Measurements from ENCODE around the gene SLC25A6. TPM values are rescaled to one million over a fixed set of nuclear protein-coding genes. Genes with fewer than 3 reads are reported as not detected.
"Not testable (repeated sequence)": the region's sequence is repeated elsewhere in the genome, so short reads cannot be mapped to it uniquely, and the experiment has no call there.

SLC25A6 gene
- polyA plus RNA-seq, 2 donors: 133 to 354 TPM

- H3K4me1 ChIP-seq (ENCODE audit: control insufficient read depth in 2 of 2, insufficient read depth in 2 of 2, low read length in 1 of 2): no peaks in the 10 kb centered on the region
- H3K4me3 ChIP-seq (ENCODE audit: low read depth in 1 of 2, low read length in 2 of 2): no peak overlapping the region
- H3K36me3 ChIP-seq (ENCODE audit: control insufficient read depth in 2 of 2, insufficient read depth in 2 of 2, low read length in 1 of 2): no peaks in the 10 kb centered on the region
- no peak overlapping the region for H3K27ac ChIP-seq (ENCODE audit: low read depth in 2 of 2, low read length in 1 of 2)
- no peaks in the 10 kb centered on the region for H3K27me3 ChIP-seq (ENCODE audit: control insufficient read depth in 1 of 2, insufficient read depth in 2 of 2, low read length in 2 of 2)
- H3K9me3 ChIP-seq (ENCODE audit: control insufficient read depth in 2 of 2, insufficient read depth in 1 of 2, low read depth in 1 of 2, low read length in 1 of 2): peaks cover 0 to 3% of the 10 kb centered on the region in 2 donors
- 78 to 86% methylated on average over 4 of the region's 4 CpGs for WGBS, 2 donors
Observed at GRCh38 chrX:1359477-1359873, 32.4 kb downstream of the SLC25A6 start.

GRCh38 chrX:1358793-1359476, 33.0 kb downstream of the SLC25A6 start:
- Histone ChIP-seq H3K4me3 (ENCODE audit: low read depth in 1 of 2, low read length in 2 of 2) (no peak overlapping the region), H3K27ac (ENCODE audit: low read depth in 2 of 2, low read length in 1 of 2) (no peak overlapping the region), H3K9me3 (ENCODE audit: control insufficient read depth in 2 of 2, insufficient read depth in 1 of 2, low read depth in 1 of 2, low read length in 1 of 2) (peaks cover 0 to 3% of the 10 kb centered on the region in 2 donors), H3K36me3 (ENCODE audit: control insufficient read depth in 2 of 2, insufficient read depth in 2 of 2, low read length in 1 of 2) (no peaks in the 10 kb centered on the region), H3K4me1 (ENCODE audit: control insufficient read depth in 2 of 2, insufficient read depth in 2 of 2, low read length in 1 of 2) (no peaks in the 10 kb centered on the region), H3K27me3 (ENCODE audit: control insufficient read depth in 1 of 2, insufficient read depth in 2 of 2, low read length in 2 of 2) (no peaks in the 10 kb centered on the region)
- 81 to 89% methylated on average over 6 of the region's 6 CpGs for WGBS, 2 donors

GRCh38 chrX:1357993-1358392, 33.9 kb downstream of the SLC25A6 start:
- Histone ChIP-seq H3K27ac (ENCODE audit: low read depth in 2 of 2, low read length in 1 of 2) (no peak overlapping the region), H3K9me3 (ENCODE audit: control insufficient read depth in 2 of 2, insufficient read depth in 1 of 2, low read depth in 1 of 2, low read length in 1 of 2) (peaks cover 0 to 3% of the 10 kb centered on the region in 2 donors), H3K4me1 (ENCODE audit: control insufficient read depth in 2 of 2, insufficient read depth in 2 of 2, low read length in 1 of 2) (no peaks in the 10 kb centered on the region), H3K36me3 (ENCODE audit: control insufficient read depth in 2 of 2, insufficient read depth in 2 of 2, low read length in 1 of 2) (no peaks in the 10 kb centered on the region), H3K4me3 (ENCODE audit: low read depth in 1 of 2, low read length in 2 of 2) (no peak overlapping the region), H3K27me3 (ENCODE audit: control insufficient read depth in 1 of 2, insufficient read depth in 2 of 2, low read length in 2 of 2) (no peaks in the 10 kb centered on the region)
- WGBS, 2 donors: 96 to 98% methylated on average over 10 of the region's 10 CpGs

- Histone ChIP-seq H3K4me1 (ENCODE audit: control insufficient read depth in 2 of 2, insufficient read depth in 2 of 2, low read length in 1 of 2) (no peaks in the 10 kb centered on the region), H3K27me3 (ENCODE audit: control insufficient read depth in 1 of 2, insufficient read depth in 2 of 2, low read length in 2 of 2) (no peaks in the 10 kb centered on the region), H3K9me3 (ENCODE audit: control insufficient read depth in 2 of 2, insufficient read depth in 1 of 2, low read depth in 1 of 2, low read length in 1 of 2) (peaks cover 0 to 3% of the 10 kb centered on the region in 2 donors), H3K36me3 (ENCODE audit: control insufficient read depth in 2 of 2, insufficient read depth in 2 of 2, low read length in 1 of 2) (no peaks in the 10 kb centered on the region), H3K4me3 (ENCODE audit: low read depth in 1 of 2, low read length in 2 of 2) (no peak overlapping the region), H3K27ac (ENCODE audit: low read depth in 2 of 2, low read length in 1 of 2) (no peak overlapping the region)
- 31 to 42% methylated on average over 10 to 11 of the region's 11 CpGs for WGBS, 2 donors
Observed at GRCh38 chrX:1355131-1356046, 36.5 kb downstream of the SLC25A6 start.

GRCh38 chrX:1354036-1355019, 37.6 kb downstream of the SLC25A6 start:
- 84% methylated on average over 11 of the region's 11 CpGs for WGBS, 2 donors

GRCh38 chrX:1351981-1352714, 39.8 kb downstream of the SLC25A6 start:
- H3K9me3 ChIP-seq (ENCODE audit: control insufficient read depth in 2 of 2, insufficient read depth in 1 of 2, low read depth in 1 of 2, low read length in 1 of 2): no peaks in the 10 kb centered on the region
- 91% methylated on average over 49 of the region's 49 CpGs for WGBS, 2 donors
- H3K4me1 ChIP-seq (ENCODE audit: control insufficient read depth in 2 of 2, insufficient read depth in 2 of 2, low read length in 1 of 2): no peaks in the 10 kb centered on the region
- no peak overlapping the region for H3K4me3 ChIP-seq (ENCODE audit: low read depth in 1 of 2, low read length in 2 of 2)
- H3K36me3 ChIP-seq (ENCODE audit: control insufficient read depth in 2 of 2, insufficient read depth in 2 of 2, low read length in 1 of 2): no peaks in the 10 kb centered on the region
- H3K27me3 ChIP-seq (ENCODE audit: control insufficient read depth in 1 of 2, insufficient read depth in 2 of 2, low read length in 2 of 2): no peaks in the 10 kb centered on the region
- no peak overlapping the region for H3K27ac ChIP-seq (ENCODE audit: low read depth in 2 of 2, low read length in 1 of 2)

More at GRCh38 chrX:1354036-1355019, 37.6 kb downstream of the SLC25A6 start:
- H3K36me3 ChIP-seq (ENCODE audit: control insufficient read depth in 2 of 2, insufficient read depth in 2 of 2, low read length in 1 of 2): no peaks in the 10 kb centered on the region
- no peaks in the 10 kb centered on the region for H3K4me1 ChIP-seq (ENCODE audit: control insufficient read depth in 2 of 2, insufficient read depth in 2 of 2, low read length in 1 of 2)
- H3K9me3 ChIP-seq (ENCODE audit: control insufficient read depth in 2 of 2, insufficient read depth in 1 of 2, low read depth in 1 of 2, low read length in 1 of 2): peaks cover 0 to 3% of the 10 kb centered on the region in 2 donors
- no peaks in the 10 kb centered on the region for H3K27me3 ChIP-seq (ENCODE audit: control insufficient read depth in 1 of 2, insufficient read depth in 2 of 2, low read length in 2 of 2)
- H3K27ac ChIP-seq (ENCODE audit: low read depth in 2 of 2, low read length in 1 of 2): no peak overlapping the region
- H3K4me3 ChIP-seq (ENCODE audit: low read depth in 1 of 2, low read length in 2 of 2): no peak overlapping the region

- not testable (repeated sequence) for H3K4me1 ChIP-seq (ENCODE audit: control insufficient read depth in 2 of 2, insufficient read depth in 2 of 2, low read length in 1 of 2); H3K36me3 ChIP-seq (ENCODE audit: control insufficient read depth in 2 of 2, insufficient read depth in 2 of 2, low read length in 1 of 2); H3K27me3 ChIP-seq (ENCODE audit: control insufficient read depth in 1 of 2, insufficient read depth in 2 of 2, low read length in 2 of 2); H3K27ac ChIP-seq (ENCODE audit: low read depth in 2 of 2, low read length in 1 of 2); H3K9me3 ChIP-seq (ENCODE audit: control insufficient read depth in 2 of 2, insufficient read depth in 1 of 2, low read depth in 1 of 2, low read length in 1 of 2); H3K4me3 ChIP-seq (ENCODE audit: low read depth in 1 of 2, low read length in 2 of 2)
- 92 to 95% methylated on average over 15 of the region's 15 CpGs for WGBS, 2 donors
Observed at GRCh38 chrX:1349606-1350005, 42.3 kb downstream of the SLC25A6 start.

GRCh38 chrX:1341545-1342184, 50.2 kb downstream of the SLC25A6 start:
- H3K9me3 ChIP-seq (ENCODE audit: control insufficient read depth in 2 of 2, insufficient read depth in 1 of 2, low read depth in 1 of 2, low read length in 1 of 2): peaks cover 0 to 5% of the 10 kb centered on the region in 2 donors
- no peaks in the 10 kb centered on the region for H3K27me3 ChIP-seq (ENCODE audit: control insufficient read depth in 1 of 2, insufficient read depth in 2 of 2, low read length in 2 of 2)
- WGBS, 2 donors: 82 to 83% methylated on average over 22 of the region's 22 CpGs
- H3K4me1 ChIP-seq (ENCODE audit: control insufficient read depth in 2 of 2, insufficient read depth in 2 of 2, low read length in 1 of 2): no peaks in the 10 kb centered on the region
- H3K4me3 ChIP-seq (ENCODE audit: low read depth in 1 of 2, low read length in 2 of 2): no peak overlapping the region
- H3K27ac ChIP-seq (ENCODE audit: low read depth in 2 of 2, low read length in 1 of 2): no peak overlapping the region
- no peaks in the 10 kb centered on the region for H3K36me3 ChIP-seq (ENCODE audit: control insufficient read depth in 2 of 2, insufficient read depth in 2 of 2, low read length in 1 of 2)

All from esophagus (tissue), 2 donors.